CD4-positive, alpha-beta T cell treated with Interleukin-1 beta for 1 hour (primary cell): Measurements from ENCODE around the gene ANKRD34C.
"Not testable (repeated sequence)": the region's sequence is repeated elsewhere in the genome, so short reads cannot be mapped to it uniquely, and the experiment has no call there.

ENCODE experiments used
- DNase-seq, 2 donors: peaks; one replicate each; pipeline ENCODE4 v3.0.0-alpha.2; 2020 to 2022

Gene ANKRD34C

GRCh38 chr15:79311901-79312553 lies 29.5 kb downstream of the ANKRD34C start:
- no peak for DNase-seq

GRCh38 chr15:79314186-79314585 lies 31.7 kb downstream of the ANKRD34C start:
- DNase-seq, result no peak

DNA sequence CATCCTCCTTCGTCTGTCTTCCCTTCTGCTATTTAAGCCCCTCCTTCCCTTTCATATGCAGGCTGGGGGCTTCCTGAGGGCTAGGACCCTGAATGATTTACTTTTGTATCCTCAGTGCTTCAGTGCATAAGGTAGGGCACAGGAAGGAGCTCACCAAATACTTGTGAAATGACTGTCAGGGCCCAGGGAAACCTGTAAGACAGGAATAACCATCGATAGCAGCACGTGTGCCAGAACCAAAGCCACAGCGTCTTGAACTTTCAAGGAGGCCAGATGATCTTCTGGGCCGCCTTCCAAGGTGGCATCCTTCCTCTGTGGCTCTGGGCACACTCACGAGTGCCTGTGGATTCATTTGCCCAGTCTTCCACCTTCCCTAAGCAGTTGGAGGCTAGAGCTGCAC lies 32.3 kb downstream of the ANKRD34C start:
- DNase-seq, result no peak

- DNase-seq, result no peak
Observed at GRCh38 chr15:79315623-79316328, 33.3 kb downstream of the ANKRD34C start.

DNA sequence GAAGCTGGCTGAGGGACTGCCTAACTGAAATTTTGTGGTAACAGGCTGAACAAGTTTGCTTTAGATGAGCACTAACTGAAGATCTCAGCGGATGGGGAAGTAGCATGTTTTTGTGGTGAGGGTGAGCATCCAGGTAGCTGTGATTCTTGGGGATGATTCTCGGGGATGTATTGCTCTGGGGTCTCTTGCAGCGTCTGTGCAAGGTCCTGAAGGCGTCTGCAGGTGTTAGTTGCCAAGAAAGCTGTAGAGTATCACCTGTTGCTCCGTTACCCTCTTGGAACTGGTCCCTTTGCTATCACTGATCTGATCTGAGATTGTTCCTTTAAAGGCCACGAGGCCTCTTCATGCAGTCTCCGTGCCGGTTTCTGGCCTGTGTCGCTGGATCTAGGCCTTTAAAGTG lies 34.3 kb downstream of the ANKRD34C start:
- DNase-seq, result no peak

DNA sequence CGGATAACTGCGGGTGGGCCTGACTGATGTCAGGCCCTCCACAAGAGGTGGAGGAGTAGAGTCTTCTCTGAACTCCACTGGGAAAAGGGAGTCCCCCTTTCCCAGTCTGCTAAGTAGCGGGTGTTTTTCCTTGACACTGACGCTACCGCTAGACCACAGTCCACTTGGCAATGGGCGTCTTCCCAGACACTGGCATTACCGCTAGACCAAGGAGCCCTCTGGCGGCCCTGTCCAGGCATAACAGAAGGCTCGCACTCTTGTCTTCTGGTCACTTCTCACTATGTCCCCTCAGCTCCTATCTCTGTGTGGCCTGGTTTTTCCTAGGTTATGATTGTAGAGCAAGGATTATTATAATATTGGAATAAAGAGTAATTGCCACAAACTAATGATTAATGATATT lies 37.5 kb downstream of the ANKRD34C start:
- not testable (repeated sequence) for DNase-seq

DNA sequence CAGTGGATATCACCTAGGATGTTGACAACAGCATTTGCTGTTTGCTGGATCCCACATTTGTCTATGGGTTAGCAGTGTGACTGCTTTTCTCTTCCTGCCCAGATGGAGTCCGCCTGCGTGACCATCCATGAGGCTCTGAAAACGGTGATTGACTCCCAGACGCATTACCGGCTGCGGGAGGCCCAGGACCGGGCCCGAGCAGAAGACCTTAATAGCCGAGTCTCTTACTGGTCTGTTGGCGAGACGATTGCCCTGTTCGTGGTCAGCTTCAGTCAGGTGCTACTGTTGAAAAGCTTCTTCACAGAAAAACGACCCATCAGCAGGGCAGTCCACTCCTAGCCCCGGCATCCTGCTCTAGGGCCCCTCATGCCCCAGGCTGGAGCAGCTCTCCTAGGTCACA lies 39.4 kb downstream of the ANKRD34C start:
- DNase-seq, result no peak

GRCh38 chr15:79322306-79322705 lies 39.8 kb downstream of the ANKRD34C start:
- no peak for DNase-seq

DNA sequence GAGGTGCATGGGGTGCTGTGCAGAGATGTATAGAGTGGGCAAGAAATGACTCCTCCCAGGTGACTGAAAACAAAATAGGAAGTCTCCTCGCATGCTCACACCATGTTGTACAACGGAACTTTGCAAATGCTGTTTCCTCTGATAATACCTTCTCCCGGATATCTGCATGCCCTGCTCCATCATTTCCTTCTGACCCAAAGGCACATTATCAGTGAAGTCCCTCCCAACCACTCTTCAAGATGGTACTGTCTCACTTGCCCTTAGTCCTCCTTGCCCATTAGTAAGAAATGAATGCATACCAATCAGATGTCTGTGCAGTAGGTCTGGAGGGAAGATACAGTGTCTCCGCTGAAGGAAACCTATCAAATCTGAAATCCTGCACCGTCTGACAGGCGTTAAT lies 40.4 kb downstream of the ANKRD34C start:
- no peak for DNase-seq

DNA sequence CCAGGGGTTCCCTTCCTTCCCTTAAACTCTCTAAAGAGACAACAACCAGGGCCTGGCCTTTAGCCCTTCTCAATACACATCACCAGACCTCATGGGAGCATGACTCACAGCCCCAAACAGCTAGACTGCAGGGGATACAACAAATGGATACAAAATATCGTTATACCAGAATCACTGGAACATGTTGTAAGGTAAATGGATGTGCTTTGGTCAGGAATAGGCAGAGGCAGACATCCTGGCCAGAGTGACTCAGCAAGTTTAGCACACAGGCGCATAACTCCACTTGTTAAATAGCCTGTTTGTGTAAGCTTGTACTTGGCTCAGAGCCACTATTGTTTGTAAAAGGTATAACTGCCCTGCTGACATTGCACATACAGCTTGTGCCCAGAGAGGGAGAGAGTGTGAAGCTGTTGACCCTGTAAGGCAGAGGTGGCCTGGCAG lies 46.7 kb downstream of the ANKRD34C start:
- DNase-seq, result no peak
